B cell (primary cell): ENCODE results near the gene RBM20. TPM values are rescaled to one million over a fixed set of nuclear protein-coding genes. Genes with fewer than 3 reads are reported as not detected.

Experiments used
- ATAC-seq: fragments of 200-7000 bp; cut with Tn5 transposase; one replicate; pipeline ENCODE4 v1.10.0; 2021; ENCODE audit warnings: low read depth, mild to moderate bottlenecking, moderate number of reproducible peaks, moderate library complexity
- CTCF ChIA-PET: fragments of 350-600 bp; sonication (Branson Sonifier 250); formaldehyde crosslinking; loops from one replicate; lab custom pipeline; 2021; ENCODE audit warnings: antibody characterized with exemption, inconsistent platforms; lab: Charles Lee
- POLR2A ChIA-PET: fragments of 350-600 bp; sonication (Branson Sonifier 250); formaldehyde crosslinking; loops from one replicate; lab custom pipeline; 2021; ENCODE audit warnings: antibody characterized with exemption; lab: Charles Lee
- DNase-seq: peaks from one replicate; pipeline ENCODE4 v3.0.0; 2013
- H2AFZ ChIP-seq: 2 replicates; pipeline ENCODE4 v1.6.1; 2012; ENCODE audit warnings: mild to moderate bottlenecking, low read depth, low read length; ENCODE audit not compliant: insufficient read depth, poor library complexity, severe bottlenecking
- H3K27ac ChIP-seq, 2 donors: 1 replicate in 1 of 2; 2 replicates in 1 of 2; pipeline ENCODE4 v1.5.1; 2012 to 2013; ENCODE audit warnings: low read length in 2 of 2, mild to moderate bottlenecking in 2 of 2, moderate library complexity in 1 of 2
- H3K27me3 ChIP-seq, 4 experiments: fragments of 200-600 bp in 1 of 4; sonication (generic) in 1 of 4; replicated peaks in 1 of 4; 1 replicate in 2 of 4; 2 replicates in 2 of 4; pipeline versions ENCODE4 v1.6.1 to v1.7.0; 2013 to 2016; ENCODE audit warnings: low read length in 3 of 4, mild to moderate bottlenecking in 2 of 4, mixed read lengths in 1 of 4, moderate library complexity in 1 of 4; ENCODE audit not compliant: insufficient read depth in 4 of 4, control insufficient read depth in 3 of 4; ENCODE audit errors: control extremely low read depth in 1 of 4
- H3K36me3 ChIP-seq, 2 experiments: replicated peaks in 1 of 2; 1 replicate in 1 of 2; 2 replicates in 1 of 2; pipeline versions ENCODE4 v1.6.1 to v1.7.1; 2013; ENCODE audit warnings: low read length in 1 of 2; ENCODE audit not compliant: insufficient read depth in 2 of 2, control insufficient read depth in 1 of 2; ENCODE audit errors: control extremely low read depth in 1 of 2, extremely low read depth in 1 of 2
- H3K4me1 ChIP-seq, 2 donors: fragments of 200-600 bp in 1 of 2; sonication (generic) in 1 of 2; 1 replicate in 1 of 2; 2 replicates in 1 of 2; pipeline versions ENCODE4 v1.5.1 to v1.6.1; 2013 to 2017; ENCODE audit warnings: low read length in 2 of 2; ENCODE audit not compliant: control insufficient read depth in 2 of 2, insufficient read depth in 2 of 2
- H3K4me2 ChIP-seq: replicated peaks from 2 replicates; pipeline ENCODE3; 2012; ENCODE audit warnings: mild to moderate bottlenecking, low read depth, low read length; ENCODE audit not compliant: poor library complexity, severe bottlenecking
- H3K4me3 ChIP-seq, 5 experiments: fragments of 200-600 bp in 1 of 5; sonication (generic) in 1 of 5; 1 replicate in 3 of 5; 2 replicates in 2 of 5; pipeline versions ENCODE4 v1.5.1 to v1.7.0; 2011 to 2016; ENCODE audit warnings: low read length in 4 of 5, mild to moderate bottlenecking in 4 of 5, low read depth in 2 of 5, control low read depth in 1 of 5, moderate library complexity in 1 of 5; ENCODE audit not compliant: insufficient read depth in 1 of 5; ENCODE audit errors: control extremely low read depth in 1 of 5, extremely low read depth in 1 of 5
- H3K79me2 ChIP-seq: fragments of 200-600 bp; sonication (generic); one replicate; pipeline ENCODE4 v1.6.0; 2016; ENCODE audit warnings: low read length; ENCODE audit not compliant: control insufficient read depth, insufficient read depth
- H3K9ac ChIP-seq: fragments of 200-600 bp; sonication (generic); 2 replicates; pipeline ENCODE4 v1.6.1; 2017; ENCODE audit warnings: mild to moderate bottlenecking, low read length, moderate library complexity
- H3K9me3 ChIP-seq, 3 donors: one replicate each; pipeline versions ENCODE4 v1.6.1 to v1.7.1; 2013; ENCODE audit warnings: low read length in 2 of 3; ENCODE audit not compliant: control insufficient read depth in 2 of 3, insufficient read depth in 1 of 3; ENCODE audit errors: control extremely low read depth in 1 of 3
- H4K20me1 ChIP-seq: 2 replicates; pipeline ENCODE4 v1.6.0; 2012; ENCODE audit warnings: mild to moderate bottlenecking, low read length; ENCODE audit not compliant: insufficient read depth, control insufficient read depth, poor library complexity, severe bottlenecking
- H3K27ac Mint-ChIP-seq: one replicate; pipeline ENCODE4 v1.8.0; 2021; ENCODE audit warnings: mixed read lengths
- H3K27me3 Mint-ChIP-seq: one replicate; pipeline ENCODE4 v1.8.0; 2021; ENCODE audit warnings: mixed read lengths
- H3K4me1 Mint-ChIP-seq: one replicate; pipeline ENCODE4 v1.8.0; 2021; ENCODE audit warnings: mixed read lengths
- H3K4me3 Mint-ChIP-seq: one replicate; pipeline ENCODE4 v1.8.0; 2021; ENCODE audit warnings: mixed read lengths
- H3K9me3 Mint-ChIP-seq: one replicate; pipeline ENCODE4 v1.8.0; 2022; ENCODE audit warnings: mixed read lengths; ENCODE audit not compliant: insufficient read depth
- CTCF ChIP-seq: fragments of 200-600 bp; IDR thresholded peaks from one replicate; pipeline ENCODE4 v1.8.0; 2022; ENCODE audit warnings: antibody characterized with exemption, mild to moderate bottlenecking
- EZH2 ChIP-seq: IDR thresholded peaks from 2 replicates; pipeline ENCODE4 v1.6.1; 2012; ENCODE audit warnings: borderline replicate concordance, low read depth, mild to moderate bottlenecking, moderate library complexity, low read length; ENCODE audit not compliant: insufficient read depth, poor library complexity, severe bottlenecking
- WGBS: methylation state at CpG from one replicate; pipeline ENCODE4 v1.1.5; 2013; ENCODE audit warnings: missing lambda C conversion rate; ENCODE audit not compliant: insufficient coverage; 5-methylcytosine and 5-hydroxymethylcytosine counted together
- intact Hi-C: fragments of 100-400 bp; cut with micrococcal nuclease; formaldehyde crosslinking; loops from one replicate; pipeline ENCODE4 v1.10.0; 2022
- polyA plus RNA-seq: library from polyadenylated mRNA; depleted of rRNA; stranded (reverse); fragments of >200 nt; gene quantifications from 2 replicates; pipeline ENCODE4 v1.2.3, GENCODE V29; 2012
- total RNA-seq, 2 donors: library from RNA; stranded (reverse); fragments of 120-200 nt in 1 of 2; gene quantifications; 1 replicate in 1 of 2; 2 replicates in 1 of 2; pipeline versions ENCODE4 v1.2.3 to v1.2.4, GENCODE V29; 2013 to 2022

RBM20 gene
- total and polyA plus RNA-seq, 2 donors (not counting 1 experiment from before 2014, with no cell fraction given), result not detected

- ChIA-PET CTCF (interaction anchor here (1.3 to 4.0 kb wide), 6 partner anchors 14 to 853 kb away, joined by 3 to 49 read pairs (median 14); no protein-coding TSS in a partner anchor), POLR2A (no interaction called here)
- no peaks in the 10 kb centered on the region for H3K36me3 ChIP-seq
- Mint-ChIP-seq H3K4me1 (peaks cover 3% of the 10 kb centered on the region), H3K27me3 (peaks cover 16% of the 10 kb centered on the region), H3K4me3 (no peak overlapping the region), H3K9me3 (peaks cover 3% of the 10 kb centered on the region), H3K27ac (no peak overlapping the region)
- H3K9ac ChIP-seq, result no peak overlapping the region
- no peak overlapping the region for H3K27ac ChIP-seq
- no peaks in the 10 kb centered on the region for H4K20me1 ChIP-seq
- peaks cover 3% of the 10 kb centered on the region for H3K79me2 ChIP-seq
- DNase-seq (no peak), ATAC-seq (no peak)
- H3K27me3 ChIP-seq, result peaks cover 0 to 9% (median 0%) of the 10 kb centered on the region in 4 experiments
- H3K4me1 ChIP-seq, result peaks cover 0 to 6% of the 10 kb centered on the region in 2 donors
- intact Hi-C loops, result loop anchor here (5.0 to 10.0 kb wide), 4 partner anchors 58 to 463 kb away; partner anchors contain the start of gene SMNDC1
- no peak overlapping the region for H3K4me3 ChIP-seq
- H2AFZ ChIP-seq, result no peak overlapping the region
- H3K9me3 ChIP-seq, result peaks cover 0 to 4% (median 0%) of the 10 kb centered on the region in 3 donors
- WGBS, result 92% methylated on average over 2 of the region's 5 CpGs
- H3K4me2 ChIP-seq, result no peak overlapping the region
- TF ChIP-seq CTCF (no peak), EZH2 (no peak)
Measured at GRCh38 chr10:110744782-110745181, 100.6 kb downstream of the RBM20 start.

- H3K27ac Mint-ChIP-seq, result no peak overlapping the region
- peaks cover 0 to 6% of the 10 kb centered on the region in 2 donors for H3K4me1 ChIP-seq
Measured at GRCh38 chr10:110746254-110746826, 102.2 kb downstream of the RBM20 start.

More at GRCh38 chr10:110746254-110746826, 102.2 kb downstream of the RBM20 start:
- no peak overlapping the region for H3K9ac ChIP-seq
- Mint-ChIP-seq H3K27me3 (peaks cover 5% of the 10 kb centered on the region), H3K4me3 (no peak overlapping the region), H3K9me3 (peaks cover 3% of the 10 kb centered on the region), H3K4me1 (peaks cover 3% of the 10 kb centered on the region)
- ChIA-PET CTCF (interaction anchor here (0.6 to 4.0 kb wide), 36 partner anchors 9 to 1391 kb away, joined by 3 to 49 read pairs (median 4); partner anchors contain the start of gene ADRA2A), POLR2A (interaction anchor here (0.6 kb wide), 2 partner anchors 56 to 148 kb away, joined by 3 read pairs; no protein-coding TSS in a partner anchor)
- 0% methylated on average over 1 of the region's 4 CpGs for WGBS
- intact Hi-C loops, result loop anchor here (1.0 to 10.0 kb wide), 6 partner anchors 56 to 461 kb away; partner anchors contain the start of gene SMNDC1
- peaks cover 0 to 5% (median 0%) of the 10 kb centered on the region in 4 experiments for H3K27me3 ChIP-seq
- H2AFZ ChIP-seq, result no peak overlapping the region
- H3K4me2 ChIP-seq, result no peak overlapping the region
- DNase-seq (peak; percentile 70), ATAC-seq (peak; percentile 68)
- H3K36me3 ChIP-seq, result no peaks in the 10 kb centered on the region
- no peak overlapping the region for H3K4me3 ChIP-seq
- H4K20me1 ChIP-seq, result no peaks in the 10 kb centered on the region
- H3K9me3 ChIP-seq, result peaks cover 0 to 4% (median 0%) of the 10 kb centered on the region in 3 donors
- no peak overlapping the region for H3K27ac ChIP-seq
- peaks cover 3% of the 10 kb centered on the region for H3K79me2 ChIP-seq
- peak; percentile 96 for TF ChIP-seq CTCF
- no peak for TF ChIP-seq EZH2
